Transverse colon (tissue), 4 donors: ENCODE results near the gene SRSF7. TPM values are rescaled to one million over a fixed set of nuclear protein-coding genes. Genes with fewer than 3 reads are reported as not detected.
"Not testable (repeated sequence)": the region's sequence is repeated elsewhere in the genome, so short reads cannot be mapped to it uniquely, and the experiment has no call there.

ENCODE experiments used
- DNase-seq: peaks from one replicate; pipeline ENCODE4 v3.0.0-alpha.2; 2019
- H3K27ac ChIP-seq, 4 donors: fragments of 200-600 bp; sonication (generic); 2 replicates each; pipeline ENCODE4 v1.5.1; 2016 to 2018; ENCODE audit warnings: inconsistent platforms in 4 of 4
- H3K27me3 ChIP-seq: fragments of 200-600 bp; sonication (generic); 2 replicates; pipeline ENCODE4 v1.5.1; 2017; ENCODE audit warnings: inconsistent platforms
- H3K36me3 ChIP-seq, 4 donors: fragments of 200-600 bp; sonication (generic); 2 replicates each; pipeline ENCODE4 v1.5.1; 2017 to 2019; ENCODE audit warnings: inconsistent platforms in 4 of 4
- H3K4me1 ChIP-seq, 4 donors: fragments of 200-600 bp; sonication (generic); 2 replicates each; pipeline ENCODE4 v1.5.1; 2017 to 2020; ENCODE audit warnings: inconsistent platforms in 4 of 4
- H3K4me3 ChIP-seq, 4 donors: fragments of 200-600 bp; sonication (generic); 1 replicate in 1 of 4; 2 replicates in 3 of 4; pipeline versions ENCODE4 v1.5.1 to v1.6.1; 2017 to 2019; ENCODE audit warnings: inconsistent platforms in 4 of 4
- H3K9me3 ChIP-seq, 2 donors: fragments of 200-600 bp; sonication (generic); 2 replicates each; pipeline ENCODE4 v1.5.1; 2017 to 2019; ENCODE audit warnings: inconsistent platforms in 2 of 2
- CTCF ChIP-seq, 5 experiments: fragments of 200-600 bp in 3 of 5; fragments of 450-650 bp in 2 of 5; sonication (generic) in 3 of 5; IDR thresholded peaks; 1 replicate in 2 of 5; 2 replicates in 3 of 5; pipeline ENCODE4 v1.5.1; 2016 to 2017; ENCODE audit warnings: antibody characterized with exemption in 5 of 5, inconsistent platforms in 3 of 5, mild to moderate bottlenecking in 2 of 5, moderate library complexity in 1 of 5
- EP300 ChIP-seq: sonication (generic); formaldehyde crosslinking; IDR thresholded peaks from one replicate; pipeline ENCODE4 v1.6.1; 2017; ENCODE audit warnings: antibody characterized with exemption, low read depth
- POLR2A ChIP-seq: fragments of 450-650 bp; IDR thresholded peaks from one replicate; pipeline ENCODE4 v1.6.1; 2016; ENCODE audit warnings: antibody characterized with exemption, mild to moderate bottlenecking, moderate library complexity
- POLR2AphosphoS5 ChIP-seq, 3 donors: sonication (generic); formaldehyde crosslinking; IDR thresholded peaks; one replicate each; pipeline ENCODE4 v1.6.1; 2016; ENCODE audit warnings: antibody characterized with exemption in 3 of 3
- WGBS, 2 donors: methylation state at CpG; one replicate each; pipeline ENCODE4 v1.1.5; 2018; ENCODE audit warnings: low coverage in 1 of 2; 5-methylcytosine and 5-hydroxymethylcytosine counted together
- in situ Hi-C, 4 donors: fragments of 200-750 bp; cut with MboI; loops; one replicate each; pipeline versions ENCODE4 v1.15.0 to v1.15.1; 2017; ENCODE audit warnings: low sequenced_read_pairs in 3 of 4, low pct_ligation_motif_present in 1 of 4, low pct_unique_long_range_greater_than_20kb in 1 of 4
- intact Hi-C: fragments of 100-400 bp; cut with DNase I; formaldehyde crosslinking; loops from one replicate; pipeline ENCODE4 v1.15.1; 2023; ENCODE audit warnings: low total_unique reads
- total RNA-seq, 4 donors: library from RNA; depleted of rRNA; stranded (reverse); fragments of >200 nt; gene quantifications; one replicate each; pipeline ENCODE4 v1.1.0, GENCODE V29; 2016

The SRSF7 gene
- total RNA-seq, 4 donors from 2014 or later = 75.6 to 153 (median 95.0) TPM

GRCh38 chr2:38765149-38765548, 14.0 kb upstream of the SRSF7 start:
- in situ Hi-C loops = no loop called here
- 80 to 81% methylated on average over 4 of the region's 4 CpGs for WGBS, 2 donors
- no peaks in the 10 kb centered on the region for H3K27me3 ChIP-seq

GRCh38 chr2:38763728-38764127, 12.6 kb upstream of the SRSF7 start:
- Histone ChIP-seq H3K27ac (no peak overlapping the region), H3K4me1 (no peaks in the 10 kb centered on the region), H3K36me3 (no peaks in the 10 kb centered on the region), H3K4me3 (no peak overlapping the region), H3K27me3 (no peaks in the 10 kb centered on the region), H3K9me3 (no peaks in the 10 kb centered on the region)
- in situ Hi-C loops = no loop called here
- WGBS, 2 donors = 93 to 94% methylated on average over 4 of the region's 4 CpGs
- TF ChIP-seq CTCF (IDR thresholded peaks at IDR 0.05) (no peak), POLR2A (no peak), EP300 (no peak), POLR2AphosphoS5 (IDR thresholded peaks at IDR 0.05) (no peak)
- DNase-seq = no peak
- intact Hi-C loops = no loop called here

More at GRCh38 chr2:38765149-38765548, 14.0 kb upstream of the SRSF7 start:
- intact Hi-C loops = no loop called here
- DNase-seq = no peak
- Histone ChIP-seq H3K27ac (no peak overlapping the region), H3K9me3 (no peaks in the 10 kb centered on the region), H3K36me3 (no peaks in the 10 kb centered on the region), H3K4me3 (no peak overlapping the region), H3K4me1 (no peaks in the 10 kb centered on the region)
- TF ChIP-seq CTCF (IDR thresholded peaks at IDR 0.05) (no peak), POLR2AphosphoS5 (IDR thresholded peaks at IDR 0.05) (no peak), EP300 (no peak), POLR2A (no peak)

- TF ChIP-seq CTCF (IDR thresholded peaks at IDR 0.05) = no peak
- no peak for TF ChIP-seq POLR2A
- no peak for TF ChIP-seq EP300
- no peak for TF ChIP-seq POLR2AphosphoS5 (IDR thresholded peaks at IDR 0.05)
- intact Hi-C loops = no loop called here
- in situ Hi-C loops = no loop called here
- WGBS, 2 donors = 79 to 80% methylated on average over 2 of the region's 2 CpGs
- H3K4me1 ChIP-seq = no peaks in the 10 kb centered on the region
- no peaks in the 10 kb centered on the region for H3K27me3 ChIP-seq
- no peak overlapping the region for H3K4me3 ChIP-seq
- H3K36me3 ChIP-seq = no peaks in the 10 kb centered on the region
- no peak overlapping the region for H3K27ac ChIP-seq
- H3K9me3 ChIP-seq = no peaks in the 10 kb centered on the region
- no peak for DNase-seq
These were observed 12.1 kb upstream of the SRSF7 start for GRCh38 chr2:38763228-38763627.

- intact Hi-C loops, H3K36me3 ChIP-seq, DNase-seq, in situ Hi-C loops, H3K4me1 ChIP-seq, H3K27ac ChIP-seq, H3K9me3 ChIP-seq, H3K27me3 ChIP-seq, H3K4me3 ChIP-seq: not testable (repeated sequence)
- 98% methylated on average over 26 of the region's 31 CpGs; no CpG with 5 or more reads in 1 of the 2 donors for WGBS, 2 donors
These were observed 4.7 kb upstream of the SRSF7 start for GRCh38 chr2:38755891-38756290.

- in situ Hi-C loops = no loop called here
- Histone ChIP-seq H3K4me3 (peak overlapping the region in 2 of 4 donors; percentile 4 to 27), H3K9me3 (no peaks in the 10 kb centered on the region), H3K4me1 (peaks cover 4 to 12% (median 8%) of the 10 kb centered on the region in 4 donors), H3K27me3 (no peaks in the 10 kb centered on the region), H3K27ac (peak overlapping the region in 1 of 4 donors; percentile 11), H3K36me3 (peaks cover 0 to 3% (median 0%) of the 10 kb centered on the region in 4 donors)
- WGBS, 2 donors = 36 to 43% methylated on average over 3 of the region's 3 CpGs
- DNase-seq = no peak
- intact Hi-C loops = no loop called here
- TF ChIP-seq EP300 (no peak), POLR2AphosphoS5 (IDR thresholded peaks at IDR 0.05) (no peak), CTCF (IDR thresholded peaks at IDR 0.05) (no peak), POLR2A (no peak)
These were observed 3.3 kb upstream of the SRSF7 start for GRCh38 chr2:38754506-38754905.
